NCI-H2029 (cell line): ENCODE measurements around the gene PLCG2.

Experiments
- DNase-seq: peaks from one replicate; lab custom pipeline; 2025; lab: John Stamatoyannopoulos, UW

Gene PLCG2

GRCh38 chr16:81843683-81844082 is 64.6 kb downstream of the PLCG2 start:
- DNase-seq, result no peak

DNA sequence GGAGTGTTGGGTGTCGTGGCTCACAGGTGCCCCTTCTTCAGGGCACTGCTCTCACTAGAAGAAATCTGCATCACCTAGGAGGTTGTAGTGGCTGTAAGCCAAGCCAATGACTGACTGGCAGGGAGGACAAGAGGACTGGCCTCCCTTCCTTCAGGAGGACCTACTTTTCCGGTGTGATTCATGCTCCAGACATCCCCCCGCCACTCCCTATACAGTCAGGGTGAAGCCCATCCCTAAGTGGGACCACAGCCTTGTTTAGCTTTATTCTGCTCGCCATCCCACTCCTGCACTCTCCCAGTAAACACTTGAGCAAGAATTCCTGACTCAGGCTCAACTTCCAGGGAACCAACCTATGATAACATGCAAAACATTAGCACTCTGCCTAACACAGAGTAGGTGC is 67.0 kb downstream of the PLCG2 start:
- no peak for DNase-seq

DNA sequence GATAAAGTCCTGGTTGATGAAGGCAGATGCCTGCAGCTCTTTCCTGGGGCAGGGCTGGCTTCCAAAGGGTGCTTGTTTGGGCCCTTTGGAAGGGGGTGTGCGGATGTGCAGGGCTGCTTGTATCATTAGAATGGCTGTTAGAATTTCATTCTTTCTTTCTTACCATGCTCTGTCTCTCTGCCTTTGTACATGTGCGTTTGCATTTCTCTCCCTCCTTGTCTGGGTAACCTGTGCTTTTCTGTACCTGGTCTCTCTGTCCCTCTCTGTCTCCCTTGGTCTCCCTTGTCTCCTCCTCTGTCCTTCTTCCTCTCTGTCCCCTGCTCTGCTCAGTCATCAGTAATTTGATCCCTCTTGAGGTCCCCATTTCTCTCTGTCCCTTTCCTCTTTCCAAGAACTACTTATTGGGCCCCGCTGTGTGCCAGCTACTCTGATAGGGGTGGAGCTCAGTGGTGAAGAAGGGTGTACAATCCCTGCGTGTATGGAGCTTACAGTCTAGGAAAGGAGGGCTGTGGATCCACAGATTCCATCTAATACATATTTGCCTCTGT is 69.3 kb downstream of the PLCG2 start:
- no peak for DNase-seq

- no peak for DNase-seq
Measured at GRCh38 chr16:81850197-81850944, 71.3 kb downstream of the PLCG2 start.

DNA sequence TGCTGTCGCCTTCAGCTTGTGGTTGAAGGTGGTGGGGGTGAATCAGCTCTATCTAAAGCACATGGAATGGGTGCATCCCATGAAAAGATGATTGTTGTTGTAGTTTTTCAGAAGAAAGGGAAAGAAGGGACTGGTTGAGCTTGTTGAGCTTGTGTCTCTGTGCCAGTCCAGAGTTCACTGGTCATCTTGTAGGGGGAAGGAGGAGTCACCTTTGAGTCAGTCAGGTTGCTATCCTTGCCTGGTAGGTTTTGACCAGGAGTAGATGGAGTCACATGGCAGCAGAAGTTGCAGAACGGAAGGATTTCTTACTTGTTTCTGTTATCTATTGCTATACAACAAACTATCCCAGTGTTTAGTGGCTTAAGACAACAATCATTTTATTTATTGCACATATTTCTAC is 73.3 kb downstream of the PLCG2 start:
- no peak for DNase-seq

DNA sequence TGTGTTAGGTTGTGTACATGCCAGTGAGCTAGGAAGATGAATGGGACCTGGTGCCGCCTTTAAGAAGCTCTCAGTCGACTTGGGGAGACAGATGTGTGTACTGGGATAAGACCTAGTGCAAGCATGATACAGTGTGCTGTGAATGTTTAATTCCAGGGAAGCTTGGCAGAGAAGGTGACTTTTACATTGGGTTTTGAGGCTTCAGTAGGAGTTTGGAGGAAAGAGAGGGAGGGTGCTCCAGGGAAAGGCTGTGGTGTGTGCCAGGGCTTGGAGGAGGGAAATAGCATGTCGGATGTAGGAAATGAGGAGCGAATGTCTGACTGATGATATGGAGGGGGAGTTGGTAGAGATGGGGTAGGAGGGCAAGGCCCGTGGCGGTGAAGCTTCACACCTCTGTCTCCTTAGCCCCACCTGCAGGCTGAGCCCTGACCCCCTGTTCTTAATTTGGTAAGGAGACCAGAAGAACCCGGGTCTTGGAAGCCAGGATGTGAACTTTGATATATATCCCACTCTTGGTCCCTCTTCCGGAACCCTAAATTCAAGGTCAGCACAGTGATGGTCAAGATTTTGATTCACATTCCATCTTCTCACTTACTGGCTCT is 76.6 kb downstream of the PLCG2 start:
- DNase-seq, result no peak

DNA sequence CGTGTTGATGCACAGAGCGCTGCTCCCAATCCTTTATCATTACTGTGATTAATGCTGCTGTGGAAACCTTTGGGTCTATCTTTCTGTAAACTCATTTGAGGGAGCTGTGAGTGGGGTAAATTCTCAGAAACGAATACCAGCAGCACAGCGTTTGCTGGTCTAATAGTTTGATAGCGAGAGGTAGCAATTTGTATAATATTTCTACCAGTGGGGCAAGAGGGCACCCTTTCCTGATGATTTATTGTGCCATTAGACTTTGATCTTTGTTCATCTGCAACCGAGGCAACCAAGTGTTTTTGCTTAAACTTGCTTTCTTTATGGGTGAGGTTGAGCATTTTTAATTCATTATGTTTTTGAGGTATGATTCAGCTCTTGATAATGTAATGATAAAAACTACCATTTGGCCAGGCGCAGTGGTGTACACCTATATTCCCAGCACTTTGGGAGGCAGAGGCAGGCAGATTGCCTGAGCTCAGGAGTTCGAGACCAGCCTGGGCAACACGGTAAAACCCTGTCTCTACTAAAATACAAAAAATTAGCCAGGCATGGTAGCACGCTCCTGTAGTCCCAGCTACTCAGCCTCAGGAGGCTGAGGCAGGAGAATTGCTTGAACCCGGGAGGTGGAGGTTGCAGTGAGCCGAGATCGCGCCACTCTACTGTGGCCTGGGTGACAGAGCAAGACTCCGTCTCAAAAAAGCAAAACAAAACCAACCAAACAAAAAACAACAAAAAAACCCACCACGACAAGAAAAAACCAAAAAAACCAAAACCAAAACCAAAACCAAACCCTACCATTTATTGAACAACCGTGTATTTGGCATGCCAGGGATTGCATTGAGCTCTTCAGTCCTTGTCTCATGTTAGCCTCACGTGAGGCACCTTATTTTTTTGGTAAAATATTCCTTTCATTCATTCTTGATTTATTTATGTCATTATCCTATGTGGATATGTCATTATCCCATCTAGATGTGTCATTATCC is 81.5 kb downstream of the PLCG2 start:
- no peak for DNase-seq

- DNase-seq, result no peak
Measured at GRCh38 chr16:81861503-81861902, 82.4 kb downstream of the PLCG2 start.

DNA sequence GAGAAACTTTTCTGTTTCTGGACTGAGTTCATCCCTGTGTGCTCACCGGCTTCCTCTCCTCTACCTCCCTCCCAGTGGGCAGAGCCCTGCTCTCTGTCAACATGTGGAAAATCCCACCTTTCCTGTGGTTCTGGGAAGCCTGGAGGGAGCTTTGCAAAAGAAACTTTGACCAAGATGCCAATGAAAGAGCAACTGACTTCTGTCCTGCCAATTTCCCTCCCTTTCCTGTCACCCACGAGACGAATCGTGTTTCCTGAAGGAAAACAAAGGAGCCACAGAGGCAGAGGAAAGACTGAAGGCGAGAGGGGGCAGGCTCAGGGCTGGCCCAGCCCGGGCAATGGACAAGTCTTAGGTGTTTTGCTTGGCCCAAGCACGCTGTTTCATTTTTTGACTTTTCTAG is 82.8 kb downstream of the PLCG2 start:
- no peak for DNase-seq

GRCh38 chr16:81863630-81864352 is 84.7 kb downstream of the PLCG2 start:
- no peak for DNase-seq

GRCh38 chr16:81864646-81865382 is 85.7 kb downstream of the PLCG2 start:
- DNase-seq, result no peak

DNA sequence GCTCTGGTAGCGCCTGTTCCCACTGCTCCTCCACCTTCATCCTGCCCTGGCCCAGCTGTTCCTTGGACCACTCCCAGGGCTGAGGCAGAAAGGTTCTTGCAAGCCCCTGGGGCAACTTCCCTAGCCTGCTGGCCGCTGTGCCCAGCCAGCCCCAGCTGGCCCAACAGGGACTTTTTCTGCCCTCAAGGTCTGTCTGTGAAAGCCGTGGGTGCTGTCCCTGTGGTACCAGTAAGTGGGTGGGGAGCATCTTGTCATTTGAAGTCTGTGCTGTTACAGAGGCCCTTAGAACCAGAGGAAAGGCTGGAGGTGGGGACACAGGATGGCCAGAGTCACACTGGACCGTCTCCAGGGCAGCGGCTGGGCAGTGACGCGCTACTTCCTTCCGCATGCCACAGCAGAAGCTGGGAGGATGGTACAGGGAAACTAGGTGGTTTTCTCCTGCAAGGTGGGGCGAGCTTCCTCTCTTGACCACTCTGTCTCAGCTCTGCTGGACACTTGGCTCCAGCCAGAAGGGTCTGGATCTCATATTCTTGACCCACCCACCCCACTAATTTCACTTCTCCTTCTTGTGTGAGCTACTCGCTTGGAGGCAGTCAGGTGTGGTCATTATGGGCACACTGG is 87.8 kb downstream of the PLCG2 start:
- no peak for DNase-seq

- DNase-seq, result no peak
Measured at GRCh38 chr16:81868057-81868748, 89.1 kb downstream of the PLCG2 start.

DNA sequence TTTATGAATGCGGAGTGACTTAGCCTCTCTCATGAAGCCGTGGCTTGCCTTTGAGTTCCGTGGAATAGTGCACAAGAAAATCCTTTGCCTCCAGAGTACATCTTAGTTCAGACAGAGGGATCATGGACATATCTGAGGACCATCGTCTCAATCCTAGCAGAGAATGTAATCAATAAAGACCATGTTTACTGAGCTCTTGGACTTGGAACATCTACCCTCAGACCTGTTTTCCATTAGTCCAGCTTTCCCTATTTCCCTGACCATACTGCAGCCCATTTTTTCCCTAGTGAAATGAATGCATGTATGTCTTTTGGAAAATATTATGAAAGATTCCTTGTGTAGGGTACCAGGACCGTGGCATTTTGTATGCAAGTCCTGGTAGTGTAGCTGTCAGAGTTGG is 90.2 kb downstream of the PLCG2 start:
- DNase-seq, result no peak

DNA sequence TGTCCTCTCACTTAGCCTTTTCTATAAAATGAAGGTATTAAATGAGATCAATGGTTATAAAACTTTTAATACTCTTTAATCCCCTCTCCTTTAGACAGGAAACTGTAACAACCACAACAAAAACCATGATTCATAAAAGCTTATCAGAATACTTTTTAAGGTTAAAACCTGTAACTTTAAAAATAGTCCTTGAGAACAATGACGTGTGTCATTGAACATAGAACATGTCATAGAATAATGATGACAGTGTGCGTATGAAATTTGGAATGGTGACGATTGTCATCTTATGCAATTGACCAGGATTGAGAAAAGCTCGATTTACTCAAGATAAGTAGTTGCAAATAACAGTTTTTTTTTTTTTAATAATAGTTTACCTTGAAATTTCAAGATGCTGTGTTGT is 94.1 kb downstream of the PLCG2 start:
- no peak for DNase-seq

DNA sequence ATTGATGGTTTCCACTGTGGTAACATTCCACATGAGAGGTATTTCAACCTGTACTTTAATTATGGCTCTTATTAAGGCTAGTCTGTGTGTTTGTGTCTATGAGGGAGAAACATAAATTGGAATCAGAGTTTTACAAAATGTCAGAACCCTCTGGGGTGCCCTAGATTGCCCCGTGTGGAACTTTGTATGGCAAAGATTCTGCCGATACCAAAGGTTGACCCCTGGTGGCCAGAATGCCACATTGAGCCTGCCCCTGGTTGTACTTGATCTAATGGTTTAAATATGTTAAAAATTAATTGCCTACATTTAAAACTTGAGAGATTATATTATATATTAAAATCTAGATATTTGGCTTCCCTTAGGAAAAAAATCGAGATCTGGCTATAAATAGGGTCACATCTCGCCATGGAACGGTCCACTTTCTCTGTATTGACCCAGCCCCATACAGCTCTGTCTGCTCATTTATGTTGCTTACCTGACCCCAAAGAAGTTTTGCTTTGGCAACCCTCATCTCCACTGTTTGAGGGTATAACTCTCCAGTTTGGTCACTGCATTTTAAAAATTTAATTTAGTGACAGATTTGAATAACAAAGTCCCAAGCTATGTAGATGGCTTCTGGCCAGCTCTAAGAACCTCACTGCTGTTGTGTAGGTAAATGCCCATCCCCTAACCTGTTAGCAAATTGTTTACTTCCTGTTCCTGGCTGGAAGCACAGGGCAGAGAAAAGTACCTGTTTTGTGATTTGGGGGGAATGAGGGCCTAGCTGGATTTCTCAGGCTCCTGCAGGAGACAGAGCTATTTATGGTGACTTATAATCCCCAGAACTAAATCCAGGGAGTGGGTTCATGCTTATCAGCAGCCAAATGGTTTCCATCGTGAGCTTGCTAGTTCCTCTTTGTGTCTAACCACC is 95.0 kb downstream of the PLCG2 start:
- DNase-seq, result no peak

GRCh38 chr16:81875461-81875860 is 96.4 kb downstream of the PLCG2 start:
- DNase-seq, result no peak

DNA sequence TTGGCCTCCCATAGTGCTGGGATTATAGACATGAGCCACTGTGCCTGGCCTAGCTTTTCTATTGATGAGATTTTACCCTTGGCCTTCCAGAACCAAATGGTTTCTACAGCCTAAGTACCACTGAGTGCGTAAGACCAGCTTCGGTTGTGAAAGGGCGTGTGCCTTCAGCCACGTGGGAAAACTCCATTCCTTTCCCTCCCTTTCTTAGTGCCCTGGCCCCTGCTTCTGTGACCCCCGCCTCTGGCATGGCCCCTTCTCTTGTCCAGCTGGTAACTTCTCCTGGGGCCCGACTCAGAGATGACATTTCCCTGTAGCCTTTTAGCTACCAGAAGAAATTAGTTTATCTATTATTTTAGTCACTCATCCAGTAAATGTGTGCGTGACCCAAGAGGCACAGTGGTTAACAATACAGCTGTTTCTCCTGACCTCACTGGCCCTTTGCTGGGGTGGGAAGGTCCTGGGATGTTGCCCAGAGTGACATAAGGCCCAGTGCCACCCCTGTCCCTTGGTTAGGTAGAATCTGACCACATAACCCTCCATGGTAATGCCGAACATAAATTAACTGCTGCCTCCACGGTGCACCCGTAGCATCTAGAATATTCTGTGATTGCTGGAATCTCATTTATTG is 97.3 kb downstream of the PLCG2 start:
- no peak for DNase-seq
